GM23338 (cell line): ENCODE measurements around the gene FAM229B.

Experiments
- CTCF ChIP-seq, 2 experiments: fragments of 200-600 bp in 1 of 2; sonication (generic) in 1 of 2; conservative IDR thresholded peaks; 2 replicates each; pipeline versions ENCODE4 v1.5.1 to v1.6.1; 2016 to 2017; ENCODE audit warnings: antibody characterized with exemption in 2 of 2, low read depth in 2 of 2, mild to moderate bottlenecking in 2 of 2, moderate library complexity in 1 of 2
- POLR2AphosphoS5 ChIP-seq: IDR thresholded peaks from 2 replicates; pipeline ENCODE4 v1.6.1; 2016; ENCODE audit warnings: antibody characterized with exemption, low read depth
- REST ChIP-seq: IDR thresholded peaks from one replicate; pipeline ENCODE4 v1.6.1; 2018; ENCODE audit warnings: antibody characterized with exemption; ENCODE audit not compliant: unreplicated experiment

- TF ChIP-seq REST, result no peak
- no peak for TF ChIP-seq CTCF (conservative IDR thresholded peaks at IDR 0.05; ENCODE audit: low read depth in 2 of 2)
- no peak for TF ChIP-seq POLR2AphosphoS5
Observed at GRCh38 chr6:112087916-112088315, 525 bp downstream of the FAM229B start.
